ENCODE data around the gene ST6GALNAC6.
"Not testable (repeated sequence)": the region's sequence is repeated elsewhere in the genome, so short reads cannot be mapped to it uniquely, and the experiment has no call there.

The ST6GALNAC6 gene

GRCh38 chr9:127847833-127848755 lies 51.3 kb downstream of the ST6GALNAC6 start:
- H3K18ac ChIP-seq (ENCODE audit: low read depth in 1 of 2, low read length in 2 of 2): peak overlapping the region in 1 of 2 experiments; percentile 37
- H2AK5ac ChIP-seq (ENCODE audit: low read length, severe bottlenecking): no peak overlapping the region
- no peak overlapping the region for H2AFZ ChIP-seq (ENCODE audit: low read depth, low read length)
- peaks cover 21% of the 10 kb centered on the region for H3K79me1 ChIP-seq (replicated peaks; ENCODE audit: low read length, poor library complexity, severe bottlenecking)
- H3K4me1 ChIP-seq (ENCODE audit: control insufficient read depth, insufficient read depth, low read depth, low read length): peaks cover 27% of the 10 kb centered on the region
- H3K9ac ChIP-seq (ENCODE audit: low read length): peak overlapping the region; percentile 60
- peaks cover 14% of the 10 kb centered on the region for H3K9me3 ChIP-seq (ENCODE audit: control insufficient read depth, low read length)
- no peak overlapping the region for H2BK15ac ChIP-seq (ENCODE audit: low read depth, poor library complexity, severe bottlenecking)
- no peak overlapping the region for H3K23ac ChIP-seq (ENCODE audit: low read length in 2 of 2)
- no peaks in the 10 kb centered on the region for H3K27me3 ChIP-seq (ENCODE audit: control insufficient read depth in 1 of 2, insufficient read depth in 1 of 2, low read length in 2 of 2)
- H3K4ac ChIP-seq (ENCODE audit: low read depth in 1 of 2, low read length in 2 of 2): peak overlapping the region in 1 of 2 experiments; percentile 44
- H2BK5ac ChIP-seq (ENCODE audit: low read depth, low read length, poor library complexity, severe bottlenecking): no peak overlapping the region
- H2BK12ac ChIP-seq (ENCODE audit: low read length in 2 of 2): peak overlapping the region; percentile 7 to 45
- no peak overlapping the region for H2BK120ac ChIP-seq (ENCODE audit: low read depth, low read length)
- WGBS: 84% methylated on average over 11 of the region's 12 CpGs
- H3K4me2 ChIP-seq (ENCODE audit: low read length, poor library complexity, severe bottlenecking): no peak overlapping the region
- no peak overlapping the region for H4K8ac ChIP-seq (ENCODE audit: low read length)
- no peak for DNase-seq
- H3K4me3 ChIP-seq (ENCODE audit: insufficient read depth in 1 of 2, low read depth in 1 of 2, low read length in 2 of 2): peak overlapping the region in 1 of 2 experiments; percentile 50
- no peak overlapping the region for H3K27ac ChIP-seq (ENCODE audit: low read length, poor library complexity, severe bottlenecking)
- H3K14ac ChIP-seq (ENCODE audit: low read length in 2 of 2): no peak overlapping the region
- H4K91ac ChIP-seq (ENCODE audit: low read length): peak overlapping the region; percentile 5
- H3K36me3 ChIP-seq (ENCODE audit: control insufficient read depth in 1 of 2, insufficient read depth in 2 of 2, low read depth in 1 of 2, low read length in 2 of 2): peaks cover 18 to 60% of the 10 kb centered on the region in 2 experiments

GRCh38 chr9:127847178-127847510 lies 52.3 kb downstream of the ST6GALNAC6 start:
- H2BK5ac ChIP-seq (ENCODE audit: low read depth, low read length, poor library complexity, severe bottlenecking): no peak overlapping the region
- peak overlapping the region; percentile 45 for H2AK5ac ChIP-seq (ENCODE audit: low read length, severe bottlenecking)
- peak overlapping the region; percentile 9 for H3K27ac ChIP-seq (ENCODE audit: low read length, poor library complexity, severe bottlenecking)
- H3K9ac ChIP-seq (ENCODE audit: low read length): peak overlapping the region; percentile 60
- H3K4ac ChIP-seq (ENCODE audit: low read depth in 1 of 2, low read length in 2 of 2): peak overlapping the region; percentile 34 to 50
- peak overlapping the region in 1 of 2 experiments; percentile 50 for H3K4me3 ChIP-seq (ENCODE audit: insufficient read depth in 1 of 2, low read depth in 1 of 2, low read length in 2 of 2)
- no peak overlapping the region for H4K91ac ChIP-seq (ENCODE audit: low read length)
- WGBS: 54% methylated on average over 6 of the region's 6 CpGs
- H3K14ac ChIP-seq (ENCODE audit: low read length in 2 of 2): no peak overlapping the region
- peak overlapping the region; percentile 37 to 63 for H3K18ac ChIP-seq (ENCODE audit: low read depth in 1 of 2, low read length in 2 of 2)
- no peak overlapping the region for H3K4me2 ChIP-seq (ENCODE audit: low read length, poor library complexity, severe bottlenecking)
- H4K8ac ChIP-seq (ENCODE audit: low read length): no peak overlapping the region
- DNase-seq: peak; percentile 86
- peak overlapping the region in 1 of 2 experiments; percentile 57 for H2BK12ac ChIP-seq (ENCODE audit: low read length in 2 of 2)
- peaks cover 19% of the 10 kb centered on the region for H3K4me1 ChIP-seq (ENCODE audit: control insufficient read depth, insufficient read depth, low read depth, low read length)
- peak overlapping the region; percentile 23 for H2BK120ac ChIP-seq (ENCODE audit: low read depth, low read length)
- H3K27me3 ChIP-seq (ENCODE audit: control insufficient read depth in 1 of 2, insufficient read depth in 1 of 2, low read length in 2 of 2): no peaks in the 10 kb centered on the region
- no peak overlapping the region for H2AFZ ChIP-seq (ENCODE audit: low read depth, low read length)
- peaks cover 14% of the 10 kb centered on the region for H3K9me3 ChIP-seq (ENCODE audit: control insufficient read depth, low read length)
- H2BK15ac ChIP-seq (ENCODE audit: low read depth, poor library complexity, severe bottlenecking): peak overlapping the region; percentile 31
- H3K79me1 ChIP-seq (replicated peaks; ENCODE audit: low read length, poor library complexity, severe bottlenecking): peaks cover 24% of the 10 kb centered on the region
- H3K23ac ChIP-seq (ENCODE audit: low read length in 2 of 2): no peak overlapping the region
- H3K36me3 ChIP-seq (ENCODE audit: control insufficient read depth in 1 of 2, insufficient read depth in 2 of 2, low read depth in 1 of 2, low read length in 2 of 2): peaks cover 24 to 56% of the 10 kb centered on the region in 2 experiments

GRCh38 chr9:127846443-127847177 lies 52.8 kb downstream of the ST6GALNAC6 start:
- peak overlapping the region in 1 of 2 experiments; percentile 50 for H3K4me3 ChIP-seq (ENCODE audit: insufficient read depth in 1 of 2, low read depth in 1 of 2, low read length in 2 of 2)
- H3K27me3 ChIP-seq (ENCODE audit: control insufficient read depth in 1 of 2, insufficient read depth in 1 of 2, low read length in 2 of 2): no peaks in the 10 kb centered on the region
- H3K79me1 ChIP-seq (replicated peaks; ENCODE audit: low read length, poor library complexity, severe bottlenecking): peaks cover 24% of the 10 kb centered on the region
- peaks cover 14% of the 10 kb centered on the region for H3K9me3 ChIP-seq (ENCODE audit: control insufficient read depth, low read length)
- H3K4me1 ChIP-seq (ENCODE audit: control insufficient read depth, insufficient read depth, low read depth, low read length): peaks cover 19% of the 10 kb centered on the region
- peak overlapping the region; percentile 60 for H3K9ac ChIP-seq (ENCODE audit: low read length)
- 74% methylated on average over 18 of the region's 18 CpGs for WGBS
- no peak overlapping the region for H3K4me2 ChIP-seq (ENCODE audit: low read length, poor library complexity, severe bottlenecking)
- H4K8ac ChIP-seq (ENCODE audit: low read length): peak overlapping the region; percentile 83
- peak overlapping the region; percentile 20 for H3K27ac ChIP-seq (ENCODE audit: low read length, poor library complexity, severe bottlenecking)
- H2BK15ac ChIP-seq (ENCODE audit: low read depth, poor library complexity, severe bottlenecking): peak overlapping the region; percentile 84
- peaks cover 25 to 55% of the 10 kb centered on the region in 2 experiments for H3K36me3 ChIP-seq (ENCODE audit: control insufficient read depth in 1 of 2, insufficient read depth in 2 of 2, low read depth in 1 of 2, low read length in 2 of 2)
- H2AFZ ChIP-seq (ENCODE audit: low read depth, low read length): no peak overlapping the region
- peak overlapping the region; percentile 50 to 52 for H3K4ac ChIP-seq (ENCODE audit: low read depth in 1 of 2, low read length in 2 of 2)
- no peak overlapping the region for H2BK5ac ChIP-seq (ENCODE audit: low read depth, low read length, poor library complexity, severe bottlenecking)
- H2BK120ac ChIP-seq (ENCODE audit: low read depth, low read length): peak overlapping the region; percentile 65
- H3K23ac ChIP-seq (ENCODE audit: low read length in 2 of 2): no peak overlapping the region
- H3K14ac ChIP-seq (ENCODE audit: low read length in 2 of 2): no peak overlapping the region
- peak overlapping the region in 1 of 2 experiments; percentile 21 for H2BK12ac ChIP-seq (ENCODE audit: low read length in 2 of 2)
- H2AK5ac ChIP-seq (ENCODE audit: low read length, severe bottlenecking): peak overlapping the region; percentile 45
- DNase-seq: peak; percentile 39
- H4K91ac ChIP-seq (ENCODE audit: low read length): peak overlapping the region; percentile 0
- peak overlapping the region; percentile 63 to 84 for H3K18ac ChIP-seq (ENCODE audit: low read depth in 1 of 2, low read length in 2 of 2)

GRCh38 chr9:127845619-127846018 lies 53.8 kb downstream of the ST6GALNAC6 start:
- 100% methylated on average over 4 of the region's 4 CpGs for whole genome bisulfite sequencing
- Histone ChIP-seq H3K79me1 (replicated peaks; ENCODE audit: low read length, poor library complexity, severe bottlenecking) (peaks cover 27% of the 10 kb centered on the region), H2BK15ac (ENCODE audit: low read depth, poor library complexity, severe bottlenecking) (peak overlapping the region; percentile 46), H3K4me1 (ENCODE audit: control insufficient read depth, insufficient read depth, low read depth, low read length) (peaks cover 19% of the 10 kb centered on the region), H3K9me3 (ENCODE audit: control insufficient read depth, low read length) (peaks cover 14% of the 10 kb centered on the region), H2AK5ac (ENCODE audit: low read length, severe bottlenecking) (peak overlapping the region; percentile 10), H3K27ac (ENCODE audit: low read length, poor library complexity, severe bottlenecking) (peak overlapping the region; percentile 68), H3K18ac (ENCODE audit: low read depth in 1 of 2, low read length in 2 of 2) (peak overlapping the region; percentile 49 to 52), H3K9ac (ENCODE audit: low read length) (peak overlapping the region; percentile 47), H3K36me3 (ENCODE audit: control insufficient read depth in 1 of 2, insufficient read depth in 2 of 2, low read depth in 1 of 2, low read length in 2 of 2) (peaks cover 33 to 60% of the 10 kb centered on the region in 2 experiments), H4K91ac (ENCODE audit: low read length) (peak overlapping the region; percentile 94), H2BK12ac (ENCODE audit: low read length in 2 of 2) (peak overlapping the region in 1 of 2 experiments; percentile 90), H4K8ac (ENCODE audit: low read length) (peak overlapping the region; percentile 92), H3K4ac (ENCODE audit: low read depth in 1 of 2, low read length in 2 of 2) (peak overlapping the region; percentile 12 to 62)
- H2BK5ac ChIP-seq (ENCODE audit: low read depth, low read length, poor library complexity, severe bottlenecking); H3K4me2 ChIP-seq (ENCODE audit: low read length, poor library complexity, severe bottlenecking); DNase-seq; H2BK120ac ChIP-seq (ENCODE audit: low read depth, low read length); H2AFZ ChIP-seq (ENCODE audit: low read depth, low read length); H3K4me3 ChIP-seq (ENCODE audit: insufficient read depth in 1 of 2, low read depth in 1 of 2, low read length in 2 of 2); H3K14ac ChIP-seq (ENCODE audit: low read length in 2 of 2); H3K27me3 ChIP-seq (ENCODE audit: control insufficient read depth in 1 of 2, insufficient read depth in 1 of 2, low read length in 2 of 2); H3K23ac ChIP-seq (ENCODE audit: low read length in 2 of 2): not testable (repeated sequence)

Measured in mesenchymal stem cell (in vitro differentiated cells and primary cell).